ENCODE results near the gene DHX57.

GRCh38 chr2:38754049-38754448, 121.7 kb downstream of the DHX57 start:
- no peak for TF ChIP-seq CTCF (IDR thresholded peaks at IDR 0.05 in 4 of 5, conservative IDR thresholded peaks at IDR 0.05 in 1 of 5)
- no peak for TF ChIP-seq POLR2A (IDR thresholded peaks at IDR 0.05)

All from gastrocnemius medialis (tissue), 4 donors.